DND-41 (cell line): Measurements from ENCODE around the gene AATK.
"Not testable (repeated sequence)": the region's sequence is repeated elsewhere in the genome, so short reads cannot be mapped to it uniquely, and the experiment has no call there.

ENCODE experiments used
- ATAC-seq: fragments of 200-7000 bp; cut with Tn5 transposase; 3 replicates; pipeline ENCODE4 v1.9.1; 2021; ENCODE audit warnings: low read depth; ENCODE audit not compliant: insufficient read depth
- DNase-seq: peaks from one replicate; pipeline ENCODE4 v3.0.0-alpha.2; 2020
- H2AFZ ChIP-seq: 2 replicates; pipeline ENCODE4 v1.6.0; 2012; ENCODE audit warnings: low read depth, low read length
- H3K27ac ChIP-seq: 2 replicates; pipeline ENCODE4 v1.5.1; 2012; ENCODE audit warnings: low read length, inconsistent platforms
- H3K27me3 ChIP-seq: fragments of 200-600 bp; sonication (generic); 2 replicates; pipeline ENCODE4 v1.6.0; 2012; ENCODE audit warnings: low read length, mild to moderate bottlenecking, inconsistent platforms; ENCODE audit not compliant: insufficient read depth, poor library complexity
- H3K36me3 ChIP-seq: 2 replicates; pipeline ENCODE4 v1.5.1; 2012; ENCODE audit warnings: low read length, inconsistent platforms; ENCODE audit not compliant: insufficient read depth
- H3K4me1 ChIP-seq: 2 replicates; pipeline ENCODE4 v1.5.1; 2012; ENCODE audit warnings: mild to moderate bottlenecking, low read length; ENCODE audit not compliant: insufficient read depth
- H3K4me2 ChIP-seq: 2 replicates; pipeline ENCODE4 v1.6.0; 2012; ENCODE audit warnings: mild to moderate bottlenecking, moderate library complexity, low read length, inconsistent platforms; ENCODE audit not compliant: insufficient read depth
- H3K4me3 ChIP-seq, 2 experiments: fragments of 200-600 bp in 1 of 2; shearing (Covaris generic) in 1 of 2; 2 replicates each; pipeline ENCODE4 v1.5.1; 2012 to 2016; ENCODE audit warnings: inconsistent platforms in 2 of 2, low read length in 2 of 2, mild to moderate bottlenecking in 2 of 2, low read depth in 1 of 2, moderate library complexity in 1 of 2
- H3K79me2 ChIP-seq: 2 replicates; pipeline ENCODE4 v1.6.0; 2012; ENCODE audit warnings: low read length, inconsistent platforms; ENCODE audit not compliant: insufficient read depth
- H3K9ac ChIP-seq: 2 replicates; pipeline ENCODE4 v1.6.0; 2012; ENCODE audit warnings: low read depth, mild to moderate bottlenecking, inconsistent platforms, low read length, moderate library complexity
- H3K9me3 ChIP-seq: 2 replicates; pipeline ENCODE4 v1.5.1; 2012; ENCODE audit warnings: low read length, moderate library complexity, mild to moderate bottlenecking, inconsistent platforms; ENCODE audit not compliant: insufficient read depth, severe bottlenecking
- H4K20me1 ChIP-seq: 2 replicates; pipeline ENCODE4 v1.6.0; 2012; ENCODE audit warnings: low read length; ENCODE audit not compliant: insufficient read depth
- EZH2 ChIP-seq: IDR thresholded peaks from 3 replicates; pipeline ENCODE4 v1.6.1; 2012; ENCODE audit warnings: borderline replicate concordance, low read depth, mild to moderate bottlenecking, moderate library complexity, low read length, inconsistent platforms; ENCODE audit not compliant: severe bottlenecking
- TF ChIP-seq, protein P1 (sequence below): IDR thresholded peaks from 2 replicates; pipeline ENCODE4 v1.5.1; 2012; ENCODE audit warnings: borderline replicate concordance, low read length, moderate library complexity, mild to moderate bottlenecking; ENCODE audit not compliant: poor library complexity, severe bottlenecking; ENCODE audit errors: extremely low read depth

The AATK gene

DNA sequence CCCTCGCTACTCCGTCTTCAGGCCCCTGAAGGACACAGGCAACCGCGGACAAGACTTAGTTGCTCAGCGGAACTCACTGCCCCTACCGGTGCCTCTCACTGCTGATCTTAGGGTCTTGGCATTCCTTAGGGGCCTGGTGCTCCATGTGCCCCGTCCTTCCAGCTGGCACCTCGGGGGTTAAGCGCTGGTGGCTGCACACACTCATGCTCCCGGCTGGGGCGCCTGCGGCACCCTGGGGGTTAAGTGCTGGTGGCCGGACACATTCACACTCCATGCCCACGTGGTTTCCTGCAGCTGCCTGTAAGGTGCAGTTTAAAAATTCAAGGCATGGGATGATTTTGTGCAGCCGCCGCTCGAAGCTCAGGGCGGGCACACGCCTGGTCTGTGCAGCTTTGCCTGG lies 86.0 kb downstream of the AATK start:
- 0 out of 2 replicates have a peak, but pooled peaks cover under 1% of the 10 kb centered on the region for H4K20me1 ChIP-seq
- no peak overlapping the region for H3K4me2 ChIP-seq
- TF ChIP-seq, protein P1, sequence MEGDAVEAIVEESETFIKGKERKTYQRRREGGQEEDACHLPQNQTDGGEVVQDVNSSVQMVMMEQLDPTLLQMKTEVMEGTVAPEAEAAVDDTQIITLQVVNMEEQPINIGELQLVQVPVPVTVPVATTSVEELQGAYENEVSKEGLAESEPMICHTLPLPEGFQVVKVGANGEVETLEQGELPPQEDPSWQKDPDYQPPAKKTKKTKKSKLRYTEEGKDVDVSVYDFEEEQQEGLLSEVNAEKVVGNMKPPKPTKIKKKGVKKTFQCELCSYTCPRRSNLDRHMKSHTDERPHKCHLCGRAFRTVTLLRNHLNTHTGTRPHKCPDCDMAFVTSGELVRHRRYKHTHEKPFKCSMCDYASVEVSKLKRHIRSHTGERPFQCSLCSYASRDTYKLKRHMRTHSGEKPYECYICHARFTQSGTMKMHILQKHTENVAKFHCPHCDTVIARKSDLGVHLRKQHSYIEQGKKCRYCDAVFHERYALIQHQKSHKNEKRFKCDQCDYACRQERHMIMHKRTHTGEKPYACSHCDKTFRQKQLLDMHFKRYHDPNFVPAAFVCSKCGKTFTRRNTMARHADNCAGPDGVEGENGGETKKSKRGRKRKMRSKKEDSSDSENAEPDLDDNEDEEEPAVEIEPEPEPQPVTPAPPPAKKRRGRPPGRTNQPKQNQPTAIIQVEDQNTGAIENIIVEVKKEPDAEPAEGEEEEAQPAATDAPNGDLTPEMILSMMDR, result no peak
- no peak for TF ChIP-seq EZH2
- ATAC-seq, result no peak
- H3K9ac ChIP-seq, result no peak overlapping the region
- H3K9me3 ChIP-seq, result no peaks in the 10 kb centered on the region
- no peak overlapping the region for H3K27ac ChIP-seq
- no peaks in the 10 kb centered on the region for H3K27me3 ChIP-seq
- H2AFZ ChIP-seq, result no peak overlapping the region
- no peak overlapping the region for H3K4me3 ChIP-seq
- no peaks in the 10 kb centered on the region for H3K79me2 ChIP-seq
- no peaks in the 10 kb centered on the region for H3K36me3 ChIP-seq
- no peaks in the 10 kb centered on the region for H3K4me1 ChIP-seq
- DNase-seq, result no peak

DNA sequence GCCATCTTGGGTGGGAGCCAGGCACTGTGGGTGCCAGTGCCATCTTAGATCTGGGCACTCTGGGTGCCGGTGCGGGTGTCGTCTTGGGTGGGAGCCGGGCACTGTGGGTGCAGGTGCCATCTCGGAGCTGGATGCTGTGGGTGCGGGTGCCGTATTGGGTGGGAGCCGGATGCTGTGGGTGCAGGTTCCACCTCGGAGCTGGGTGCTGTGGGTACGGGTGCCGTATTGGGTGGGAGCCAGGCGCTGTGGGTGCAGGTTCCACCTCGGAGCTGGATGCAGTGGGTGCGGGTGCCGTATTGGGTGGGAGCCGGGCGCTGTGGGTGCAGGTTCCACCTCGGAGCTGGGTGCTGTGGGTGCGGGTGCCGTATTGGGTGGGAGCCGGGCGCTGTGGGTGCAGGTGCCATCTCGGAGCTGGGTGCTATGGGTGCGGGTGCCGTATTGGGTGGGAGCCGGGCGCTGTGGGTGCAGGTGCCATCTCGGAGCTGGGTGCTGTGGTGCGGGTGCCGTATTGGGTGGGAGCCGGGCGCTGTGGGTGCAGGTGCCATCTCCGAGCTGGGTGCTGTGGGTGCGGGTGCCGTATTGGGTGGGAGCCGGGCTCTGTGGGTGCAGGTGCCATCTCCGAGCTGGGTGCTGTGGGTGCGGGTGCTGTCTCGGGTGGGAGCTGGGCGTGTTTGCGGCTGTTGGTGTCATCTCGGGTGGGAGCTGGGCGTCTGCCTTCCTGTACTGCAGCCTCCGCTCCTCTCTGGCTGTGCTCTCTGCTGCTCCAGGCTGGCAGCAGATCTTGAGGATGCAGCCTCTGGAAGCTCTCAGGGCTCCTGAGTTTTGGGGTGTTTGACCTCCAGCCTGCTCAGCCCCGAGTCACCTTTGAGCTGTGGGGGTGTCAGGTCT lies 87.8 kb downstream of the AATK start:
- H3K36me3 ChIP-seq, H3K4me1 ChIP-seq, ATAC-seq, DNase-seq, H3K79me2 ChIP-seq, H3K9me3 ChIP-seq, H2AFZ ChIP-seq, H3K4me3 ChIP-seq, H3K27me3 ChIP-seq, H3K9ac ChIP-seq, H3K4me2 ChIP-seq, H4K20me1 ChIP-seq, H3K27ac ChIP-seq: not testable (repeated sequence)

DNA sequence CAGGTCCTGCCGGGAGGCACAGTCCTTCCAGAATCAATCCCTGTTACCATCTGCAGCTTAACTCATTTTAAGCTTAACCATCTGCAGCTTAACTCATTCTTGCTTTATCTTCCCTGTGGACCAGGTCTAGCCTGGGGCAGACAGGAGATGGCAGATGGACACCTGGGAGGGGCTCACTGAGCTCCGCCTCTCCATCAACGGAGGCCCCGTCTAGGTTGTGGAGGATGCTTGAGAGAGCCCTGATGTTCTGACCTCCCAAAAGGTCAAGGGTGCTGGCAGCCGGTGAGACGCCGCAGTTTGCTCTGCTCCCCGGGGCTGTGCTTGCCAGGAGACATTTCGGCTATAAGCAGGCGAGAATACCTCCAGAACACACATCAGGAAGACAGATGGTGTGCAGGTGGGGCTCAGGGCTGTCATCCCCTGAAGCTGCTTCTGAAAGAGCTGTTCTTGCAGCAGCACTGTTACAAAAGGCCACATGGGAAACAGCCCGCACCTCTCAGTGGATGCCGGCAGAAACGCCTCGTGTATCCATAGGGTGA lies 89.8 kb downstream of the AATK start:
- Histone ChIP-seq H2AFZ (no peak overlapping the region), H3K4me1 (no peaks in the 10 kb centered on the region), H3K4me3 (no peak overlapping the region), H3K9me3 (no peaks in the 10 kb centered on the region), H3K79me2 (no peaks in the 10 kb centered on the region), H4K20me1 (peaks cover 7% of the 10 kb centered on the region; the same call in 1 of the 2 replicates), H3K27ac (no peak overlapping the region), H3K9ac (no peak overlapping the region), H3K36me3 (no peaks in the 10 kb centered on the region), H3K27me3 (no peaks in the 10 kb centered on the region), H3K4me2 (no peak overlapping the region)
- TF ChIP-seq, protein P1, result no peak
- TF ChIP-seq EZH2, result no peak
- DNase-seq, result no peak
- no peak for ATAC-seq

DNA sequence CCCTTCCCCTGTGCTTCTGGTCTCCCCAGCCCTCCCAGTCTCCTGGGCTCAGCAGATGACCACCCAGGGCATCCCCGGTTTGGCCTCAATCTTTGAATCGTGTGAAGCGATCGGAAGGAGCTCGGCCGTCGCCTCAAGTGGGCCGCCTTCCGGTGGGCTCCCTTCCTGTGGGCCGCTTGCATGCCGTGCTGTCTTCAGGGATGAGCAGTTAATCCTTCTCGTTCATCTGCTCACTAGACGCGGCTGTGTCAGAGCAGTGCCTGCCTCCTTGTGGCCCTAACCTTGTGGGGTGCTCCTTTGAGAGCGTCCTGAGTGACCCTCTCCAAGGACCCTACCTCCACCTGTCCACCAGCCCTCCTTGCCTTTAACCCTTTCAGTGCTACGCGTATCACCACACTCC lies 90.7 kb downstream of the AATK start:
- Histone ChIP-seq H4K20me1 (peaks cover 7% of the 10 kb centered on the region; the same call in 1 of the 2 replicates), H3K27me3 (no peaks in the 10 kb centered on the region), H3K4me3 (no peak overlapping the region), H3K4me2 (no peak overlapping the region), H2AFZ (no peak overlapping the region), H3K27ac (no peak overlapping the region), H3K9ac (no peak overlapping the region), H3K79me2 (no peaks in the 10 kb centered on the region), H3K9me3 (no peaks in the 10 kb centered on the region), H3K36me3 (no peaks in the 10 kb centered on the region), H3K4me1 (no peaks in the 10 kb centered on the region)
- DNase-seq (no peak), ATAC-seq (no peak)
- no peak for TF ChIP-seq EZH2
- TF ChIP-seq, protein P1, result no peak
